ENCODE data around the gene FEN1. TPM values are rescaled to one million over a fixed set of nuclear protein-coding genes. Genes with fewer than 3 reads are reported as not detected.
A peak's percentile ranks its signal among the peaks of the same experiment; 100 is the strongest.

The FEN1 gene
- total and polyA plus RNA-seq, 2 of the 13 experiments (the other 11 are each of a cell fraction or from before 2014, with no cell fraction given), result 12.4 to 102 TPM

- TF ChIP-seq ZNF512B (CRISPR knock-in tag; IDR thresholded peaks at IDR 0.05; ENCODE audit: borderline replicate concordance) (no peak), PAXIP1 (CRISPR knock-in tag; conservative IDR thresholded peaks at IDR 0.05) (peak; percentile 13), ZSCAN22 (CRISPR knock-in tag; IDR thresholded peaks at IDR 0.05) (0 out of 2 replicates have a peak, but pooled peaks have one; percentile 12), EHMT2 (IDR thresholded peaks at IDR 0.05; ENCODE audit: borderline replicate concordance, low read depth, low read length) (no peak), ZFP41 (CRISPR knock-in tag; IDR thresholded peaks at IDR 0.05; ENCODE audit: borderline replicate concordance) (no peak), TBL1XR1 (IDR thresholded peaks at IDR 0.05; ENCODE audit: borderline replicate concordance, low read length, partially characterized antibody) (no peak), MEIS1 (CRISPR knock-in tag; IDR thresholded peaks at IDR 0.05; ENCODE audit: borderline replicate concordance) (no peak; the same call in 1 of the 2 replicates), ZBTB43 (CRISPR knock-in tag; conservative IDR thresholded peaks at IDR 0.05) (no peak), TEAD2 (CRISPR knock-in tag; IDR thresholded peaks at IDR 0.05) (no peak), SIN3B (IDR thresholded peaks at IDR 0.05; ENCODE audit: low read length) (peak; percentile 77), ZNF138 (CRISPR knock-in tag; IDR thresholded peaks at IDR 0.05; ENCODE audit: low read depth) (0 out of 2 replicates have a peak, but pooled peaks have one; percentile 18), USF2 (IDR thresholded peaks at IDR 0.05; ENCODE audit: low read depth, low read length) (peak; percentile 94), USF2 (CRISPR knock-in tag; IDR thresholded peaks at IDR 0.05; ENCODE audit: borderline replicate concordance) (peak; percentile 99; the same call in 1 of the 2 replicates), ZNF33A (CRISPR knock-in tag; IDR thresholded peaks at IDR 0.05; ENCODE audit: borderline replicate concordance) (peak; percentile 23; the same call in 1 of the 2 replicates), ZIK1 (CRISPR knock-in tag; IDR thresholded peaks at IDR 0.05; ENCODE audit: borderline replicate concordance, low read depth) (peak; percentile 43; the same call in 1 of the 2 replicates), ELF1 (CRISPR knock-in tag; IDR thresholded peaks at IDR 0.05) (peak; percentile 97), ZNF556 (CRISPR knock-in tag; IDR thresholded peaks at IDR 0.05; ENCODE audit: borderline replicate concordance) (0 out of 2 replicates have a peak, but pooled peaks have one; percentile 11), CENPX (CRISPR knock-in tag; IDR thresholded peaks at IDR 0.05) (no peak)
These were observed at the start of gene FEN1, which contains the start of gene TMEM258 (continued) for GRCh38 chr11:61792310-61793082.
